ENCODE data around the gene CYSTM1. TPM values are rescaled to one million over a fixed set of nuclear protein-coding genes. Genes with fewer than 3 reads are reported as not detected.

The CYSTM1 gene
- total RNA-seq, 1 experiment from 2014 or later: 2.6 TPM

GRCh38 chr5:140255460-140256157 lies 80.6 kb downstream of the CYSTM1 start:
- DNase-seq (ENCODE audit: low read depth): no peak

DNA sequence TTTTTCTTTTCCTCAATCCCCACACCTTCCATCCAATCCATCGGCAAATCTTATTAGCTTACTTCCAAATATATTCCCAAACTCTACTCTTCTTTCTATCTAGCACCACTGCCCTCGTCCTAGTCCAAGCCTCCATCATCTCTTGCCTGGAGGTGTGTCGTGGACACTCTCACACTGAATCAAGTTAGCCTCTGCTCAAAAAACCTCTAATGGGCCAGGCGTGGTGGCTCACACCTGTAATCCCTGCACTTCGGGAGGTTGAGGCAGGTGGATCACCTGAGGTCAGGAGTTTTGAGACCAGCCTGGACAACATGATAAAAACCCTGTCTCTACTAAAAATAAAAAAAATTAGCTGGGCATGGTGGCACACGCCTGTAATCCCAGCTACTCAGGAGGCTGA lies 81.7 kb downstream of the CYSTM1 start:
- no peak for DNase-seq (ENCODE audit: low read depth)

GRCh38 chr5:140258016-140258415 lies 83.0 kb downstream of the CYSTM1 start:
- peak; percentile 36 for DNase-seq (ENCODE audit: low read depth)

GRCh38 chr5:140258873-140259272 lies 83.9 kb downstream of the CYSTM1 start:
- no peak for DNase-seq (ENCODE audit: low read depth)

DNA sequence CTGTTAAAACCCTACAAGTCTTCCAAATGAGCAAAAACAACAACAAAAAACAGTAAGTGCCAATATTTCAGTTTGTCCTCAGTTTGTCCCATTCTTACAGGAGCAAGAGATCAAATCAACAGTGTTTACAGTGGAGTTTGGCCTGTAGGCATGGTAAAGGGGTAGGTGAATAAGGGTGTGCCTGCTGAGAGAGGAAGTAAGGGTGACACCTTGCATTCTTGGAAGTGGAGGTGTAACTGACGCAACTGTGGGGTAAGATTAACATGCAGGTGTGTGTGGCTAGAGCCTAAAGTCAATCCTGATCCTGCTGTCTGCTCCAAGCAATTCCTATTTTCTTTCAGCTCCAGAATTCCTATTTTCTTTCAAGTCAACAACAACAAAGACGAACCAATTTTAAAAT lies 84.5 kb downstream of the CYSTM1 start:
- no peak for DNase-seq (ENCODE audit: low read depth)

- DNase-seq (ENCODE audit: low read depth): no peak
These were observed 85.2 kb downstream of the CYSTM1 start for GRCh38 chr5:140260089-140260656.

GRCh38 chr5:140261403-140262171 lies 86.6 kb downstream of the CYSTM1 start:
- DNase-seq (ENCODE audit: low read depth): peak; percentile 87

- no peak for DNase-seq (ENCODE audit: low read depth)
These were observed 87.2 kb downstream of the CYSTM1 start for GRCh38 chr5:140262221-140262620.

DNA sequence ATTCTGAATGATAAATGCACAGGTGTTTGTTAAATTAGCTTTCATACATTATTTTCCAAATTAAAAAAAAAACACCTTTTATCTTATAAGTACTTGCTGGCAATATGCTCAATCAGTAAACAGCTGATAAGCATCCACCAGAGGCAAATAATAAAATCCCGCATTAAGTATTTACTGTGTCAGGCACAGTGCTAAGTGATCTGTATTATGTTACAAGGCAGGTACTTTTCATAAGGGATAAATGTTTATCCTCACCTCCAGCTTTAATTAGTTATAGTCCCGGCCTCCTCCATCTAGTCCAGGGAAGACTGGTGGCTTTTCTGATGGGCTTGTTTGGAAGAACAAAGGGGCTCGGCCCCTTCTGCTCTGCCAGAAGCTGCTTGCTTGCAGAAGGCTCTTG lies 87.9 kb downstream of the CYSTM1 start:
- DNase-seq (ENCODE audit: low read depth): no peak

DNA sequence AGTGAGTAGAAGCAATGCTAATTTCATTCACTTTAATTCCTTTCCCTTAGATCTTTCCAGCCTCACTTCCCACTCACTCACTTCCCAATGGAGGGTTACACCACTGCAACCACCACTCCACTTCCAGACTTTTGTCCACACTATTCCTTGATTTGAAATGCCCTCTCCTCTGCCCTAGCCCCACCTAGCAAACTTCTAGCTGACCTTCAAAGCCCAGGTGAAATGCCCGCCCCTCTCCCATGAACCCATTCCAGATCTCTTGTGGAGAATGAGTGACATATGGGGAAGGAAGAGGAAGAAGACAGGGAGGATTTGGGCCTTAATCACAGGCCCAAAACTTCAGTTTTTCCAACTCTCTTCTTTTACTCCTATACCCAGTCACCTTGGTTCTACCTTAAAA lies 90.9 kb downstream of the CYSTM1 start:
- DNase-seq (ENCODE audit: low read depth): no peak

DNA sequence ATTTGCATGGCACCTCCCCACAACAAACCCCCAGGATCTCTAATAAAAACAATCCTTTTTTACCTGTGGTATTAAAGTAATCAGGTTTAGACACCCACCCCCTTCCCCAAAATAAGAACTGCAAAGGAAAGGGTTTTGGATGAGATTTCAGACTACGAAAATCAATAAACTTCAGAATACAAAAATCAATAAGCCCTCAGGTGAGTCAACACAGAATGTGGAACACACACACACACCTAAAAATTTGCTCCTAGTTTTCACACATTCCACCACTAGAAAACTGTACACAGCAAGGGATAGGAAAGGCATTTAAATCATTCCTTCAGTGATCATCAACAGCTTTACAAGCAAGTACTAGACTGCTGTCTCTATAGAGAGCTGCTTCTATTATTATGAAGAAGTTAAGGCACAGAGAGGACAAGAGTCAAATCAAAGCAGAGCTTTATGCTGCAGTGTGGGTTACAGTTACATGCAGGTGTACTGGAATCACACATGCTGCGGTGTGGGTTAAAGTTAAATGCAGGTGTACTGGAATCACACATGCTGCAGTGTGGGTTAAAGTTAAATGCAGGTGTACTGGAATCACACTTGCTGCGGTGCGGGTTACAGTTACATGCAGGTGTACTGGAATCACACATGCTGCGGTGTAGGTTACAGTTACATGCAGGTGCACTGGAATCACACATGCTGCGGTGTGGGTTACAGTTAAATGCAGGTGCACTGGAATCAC lies 91.6 kb downstream of the CYSTM1 start:
- DNase-seq (ENCODE audit: low read depth): no peak

DNA sequence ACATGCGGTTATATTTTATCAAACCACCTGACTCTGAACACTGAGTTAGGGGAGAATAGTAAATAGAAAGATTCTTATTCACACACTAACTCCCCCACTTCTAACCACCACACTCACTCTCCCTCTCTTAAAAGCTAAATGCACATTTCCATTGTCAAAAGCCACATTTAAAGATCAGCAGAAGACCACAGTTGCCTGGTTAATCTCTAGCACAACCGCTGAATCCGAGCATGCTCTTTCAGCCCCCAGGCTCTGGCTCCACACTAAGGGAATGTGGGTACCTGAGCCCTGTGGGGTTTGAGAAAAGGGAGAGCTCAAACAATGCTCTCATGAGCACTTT lies 92.2 kb downstream of the CYSTM1 start:
- no peak for DNase-seq (ENCODE audit: low read depth)

DNA sequence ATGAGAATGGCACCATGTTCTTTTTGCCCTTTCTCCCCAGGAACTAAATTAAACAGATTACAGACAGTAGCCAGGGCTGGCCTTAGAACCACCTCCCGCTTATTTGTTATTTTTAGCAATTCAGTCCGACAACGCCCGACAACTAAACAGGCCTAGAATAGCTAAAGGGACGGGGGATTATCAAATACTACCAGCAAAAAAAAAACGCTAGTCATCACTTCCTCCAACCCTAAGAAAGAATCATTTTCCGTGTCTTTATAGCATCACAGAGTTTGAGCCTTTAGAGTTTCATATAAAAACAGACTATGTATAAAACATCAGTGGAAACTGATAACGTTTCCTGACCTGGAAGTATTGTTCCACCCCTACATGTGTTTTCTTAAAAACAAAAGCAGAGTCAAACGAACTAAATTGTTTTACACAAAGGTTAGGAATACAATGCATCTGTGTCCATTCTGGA lies 92.6 kb downstream of the CYSTM1 start:
- DNase-seq (ENCODE audit: low read depth): no peak

DNA sequence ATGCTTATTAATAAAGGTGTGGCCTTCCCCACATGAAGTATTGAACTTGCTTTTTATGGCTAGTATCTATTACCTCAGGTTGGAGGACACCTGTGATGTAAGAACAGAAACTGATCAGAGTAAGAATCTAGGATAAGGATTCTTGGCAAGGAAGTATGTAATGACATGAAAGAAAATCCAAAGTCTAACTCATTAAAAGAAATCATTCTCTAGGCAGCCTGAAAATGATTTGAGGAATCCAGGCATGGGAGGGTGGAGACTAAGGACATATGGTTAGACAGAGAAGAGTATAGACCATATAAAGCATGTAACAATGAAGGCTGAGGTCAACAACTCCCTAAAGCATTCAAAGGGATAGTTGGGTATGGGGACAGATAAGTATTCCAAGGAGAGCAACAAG lies 95.0 kb downstream of the CYSTM1 start:
- no peak for DNase-seq (ENCODE audit: low read depth)

- DNase-seq (ENCODE audit: low read depth): no peak
These were observed 98.5 kb downstream of the CYSTM1 start for GRCh38 chr5:140273401-140273877.

DNA sequence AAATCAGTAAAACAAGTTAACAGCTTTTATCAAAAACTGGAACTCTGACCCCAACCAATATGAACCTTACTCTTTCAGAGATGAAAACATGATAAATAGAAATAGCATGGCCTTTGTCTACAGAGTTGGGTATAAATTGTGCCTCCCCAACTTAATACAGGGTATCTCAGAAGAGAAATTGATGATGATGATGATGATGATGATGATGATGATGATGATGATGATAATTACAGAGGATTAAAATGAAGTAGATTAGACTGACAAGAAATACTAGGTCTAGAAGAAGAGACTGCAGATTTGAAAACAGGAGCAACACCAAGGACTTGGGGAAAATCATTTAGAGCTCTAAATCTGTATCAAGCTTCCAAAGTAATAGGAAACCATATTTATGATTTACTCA lies 100.8 kb downstream of the CYSTM1 start:
- no peak for DNase-seq (ENCODE audit: low read depth)

GRCh38 chr5:140282266-140282665 lies 107.3 kb downstream of the CYSTM1 start:
- DNase-seq (ENCODE audit: low read depth): no peak

GRCh38 chr5:140284013-140284412 lies 109.0 kb downstream of the CYSTM1 start:
- no peak for DNase-seq (ENCODE audit: low read depth)

DNA sequence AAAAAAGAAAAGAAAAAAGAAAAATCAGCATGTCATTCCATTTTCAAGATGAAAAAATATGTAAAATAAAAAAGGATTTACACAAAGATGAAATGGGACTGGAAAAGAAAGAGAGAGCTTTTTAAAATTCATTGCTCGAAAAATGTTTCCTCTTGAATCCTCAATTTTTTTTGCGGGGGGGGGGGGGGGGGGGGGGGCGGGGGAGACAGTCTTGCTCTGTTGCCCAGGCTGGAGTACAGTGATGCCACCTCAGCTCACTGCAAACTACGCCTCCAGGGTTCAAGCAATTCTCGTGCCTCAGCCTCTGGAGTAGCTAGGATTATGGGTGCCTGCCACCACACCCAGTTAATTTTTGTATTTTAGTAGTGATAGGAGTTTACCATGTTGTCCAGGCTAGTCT lies 111.4 kb downstream of the CYSTM1 start:
- no peak for DNase-seq (ENCODE audit: low read depth)

GRCh38 chr5:140287801-140288521 lies 113.0 kb downstream of the CYSTM1 start:
- no peak for DNase-seq (ENCODE audit: low read depth)
